ENCODE results near the gene GPX3. TPM values are rescaled to one million over a fixed set of nuclear protein-coding genes. Genes with fewer than 3 reads are reported as not detected.

The GPX3 gene
- total and polyA plus RNA-seq, 2 of the 13 experiments (the other 11 are each of a cell fraction or from before 2014, with no cell fraction given) = 33.8 to 1,892 TPM

DNA sequence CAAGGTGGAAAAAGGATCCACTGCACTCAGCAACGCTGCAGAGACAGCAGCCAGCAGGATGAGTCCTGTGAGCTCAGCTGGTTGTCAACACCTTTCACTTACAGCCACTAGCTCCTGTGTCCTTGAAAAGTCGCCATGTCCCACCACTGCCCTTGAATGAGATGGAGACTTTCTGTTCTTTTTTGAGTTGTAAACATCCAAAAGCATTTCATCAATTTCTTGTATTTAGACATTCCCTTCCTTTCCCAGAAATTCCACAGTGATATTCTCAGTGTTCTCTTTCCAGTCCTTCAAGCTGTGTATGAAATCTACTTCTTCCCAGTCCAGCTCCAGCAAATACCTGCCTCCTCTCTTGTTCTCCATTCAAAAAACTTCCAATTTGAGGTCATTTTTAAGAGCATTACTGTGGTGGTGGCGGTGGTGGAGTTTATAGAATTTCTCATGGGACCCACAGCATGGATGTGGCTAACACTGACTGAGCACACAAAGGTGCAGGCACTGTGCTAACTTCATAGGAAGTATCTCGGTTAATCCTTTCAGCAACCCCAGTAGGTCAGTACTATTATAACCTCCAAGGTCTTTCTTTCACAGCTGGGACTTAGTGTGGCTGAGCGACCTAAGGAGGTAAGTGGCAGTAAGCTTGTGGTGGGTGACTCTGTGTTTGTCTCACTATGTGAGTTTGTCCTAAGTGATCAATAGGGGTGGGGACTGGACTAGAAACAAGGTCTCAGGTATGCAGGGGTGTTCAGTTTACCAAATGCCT lies 15.0 kb upstream of the GPX3 start (continued):
- TF ChIP-seq ZIK1 (CRISPR knock-in tag; IDR thresholded peaks at IDR 0.05; ENCODE audit: borderline replicate concordance, low read depth) (no peak), HOXA9 (CRISPR knock-in tag; IDR thresholded peaks at IDR 0.05; ENCODE audit: borderline replicate concordance) (no peak), NFATC3 (CRISPR knock-in tag; IDR thresholded peaks at IDR 0.05) (no peak), NFYC (CRISPR knock-in tag; IDR thresholded peaks at IDR 0.05) (no peak), ZSCAN31 (CRISPR knock-in tag; IDR thresholded peaks at IDR 0.05; ENCODE audit: low read depth) (no peak), ZSCAN25 (CRISPR knock-in tag; IDR thresholded peaks at IDR 0.05) (no peak), EP300 (IDR thresholded peaks at IDR 0.05; ENCODE audit: low read depth in 2 of 2, low read length in 2 of 2) (peak in 1 of 2 experiments; percentile 26; a peak in 1 of 4 replicates), EP300 (CRISPR knock-in tag; IDR thresholded peaks at IDR 0.05; ENCODE audit: borderline replicate concordance) (no peak)
- TF ChIP-seq, protein P1, sequence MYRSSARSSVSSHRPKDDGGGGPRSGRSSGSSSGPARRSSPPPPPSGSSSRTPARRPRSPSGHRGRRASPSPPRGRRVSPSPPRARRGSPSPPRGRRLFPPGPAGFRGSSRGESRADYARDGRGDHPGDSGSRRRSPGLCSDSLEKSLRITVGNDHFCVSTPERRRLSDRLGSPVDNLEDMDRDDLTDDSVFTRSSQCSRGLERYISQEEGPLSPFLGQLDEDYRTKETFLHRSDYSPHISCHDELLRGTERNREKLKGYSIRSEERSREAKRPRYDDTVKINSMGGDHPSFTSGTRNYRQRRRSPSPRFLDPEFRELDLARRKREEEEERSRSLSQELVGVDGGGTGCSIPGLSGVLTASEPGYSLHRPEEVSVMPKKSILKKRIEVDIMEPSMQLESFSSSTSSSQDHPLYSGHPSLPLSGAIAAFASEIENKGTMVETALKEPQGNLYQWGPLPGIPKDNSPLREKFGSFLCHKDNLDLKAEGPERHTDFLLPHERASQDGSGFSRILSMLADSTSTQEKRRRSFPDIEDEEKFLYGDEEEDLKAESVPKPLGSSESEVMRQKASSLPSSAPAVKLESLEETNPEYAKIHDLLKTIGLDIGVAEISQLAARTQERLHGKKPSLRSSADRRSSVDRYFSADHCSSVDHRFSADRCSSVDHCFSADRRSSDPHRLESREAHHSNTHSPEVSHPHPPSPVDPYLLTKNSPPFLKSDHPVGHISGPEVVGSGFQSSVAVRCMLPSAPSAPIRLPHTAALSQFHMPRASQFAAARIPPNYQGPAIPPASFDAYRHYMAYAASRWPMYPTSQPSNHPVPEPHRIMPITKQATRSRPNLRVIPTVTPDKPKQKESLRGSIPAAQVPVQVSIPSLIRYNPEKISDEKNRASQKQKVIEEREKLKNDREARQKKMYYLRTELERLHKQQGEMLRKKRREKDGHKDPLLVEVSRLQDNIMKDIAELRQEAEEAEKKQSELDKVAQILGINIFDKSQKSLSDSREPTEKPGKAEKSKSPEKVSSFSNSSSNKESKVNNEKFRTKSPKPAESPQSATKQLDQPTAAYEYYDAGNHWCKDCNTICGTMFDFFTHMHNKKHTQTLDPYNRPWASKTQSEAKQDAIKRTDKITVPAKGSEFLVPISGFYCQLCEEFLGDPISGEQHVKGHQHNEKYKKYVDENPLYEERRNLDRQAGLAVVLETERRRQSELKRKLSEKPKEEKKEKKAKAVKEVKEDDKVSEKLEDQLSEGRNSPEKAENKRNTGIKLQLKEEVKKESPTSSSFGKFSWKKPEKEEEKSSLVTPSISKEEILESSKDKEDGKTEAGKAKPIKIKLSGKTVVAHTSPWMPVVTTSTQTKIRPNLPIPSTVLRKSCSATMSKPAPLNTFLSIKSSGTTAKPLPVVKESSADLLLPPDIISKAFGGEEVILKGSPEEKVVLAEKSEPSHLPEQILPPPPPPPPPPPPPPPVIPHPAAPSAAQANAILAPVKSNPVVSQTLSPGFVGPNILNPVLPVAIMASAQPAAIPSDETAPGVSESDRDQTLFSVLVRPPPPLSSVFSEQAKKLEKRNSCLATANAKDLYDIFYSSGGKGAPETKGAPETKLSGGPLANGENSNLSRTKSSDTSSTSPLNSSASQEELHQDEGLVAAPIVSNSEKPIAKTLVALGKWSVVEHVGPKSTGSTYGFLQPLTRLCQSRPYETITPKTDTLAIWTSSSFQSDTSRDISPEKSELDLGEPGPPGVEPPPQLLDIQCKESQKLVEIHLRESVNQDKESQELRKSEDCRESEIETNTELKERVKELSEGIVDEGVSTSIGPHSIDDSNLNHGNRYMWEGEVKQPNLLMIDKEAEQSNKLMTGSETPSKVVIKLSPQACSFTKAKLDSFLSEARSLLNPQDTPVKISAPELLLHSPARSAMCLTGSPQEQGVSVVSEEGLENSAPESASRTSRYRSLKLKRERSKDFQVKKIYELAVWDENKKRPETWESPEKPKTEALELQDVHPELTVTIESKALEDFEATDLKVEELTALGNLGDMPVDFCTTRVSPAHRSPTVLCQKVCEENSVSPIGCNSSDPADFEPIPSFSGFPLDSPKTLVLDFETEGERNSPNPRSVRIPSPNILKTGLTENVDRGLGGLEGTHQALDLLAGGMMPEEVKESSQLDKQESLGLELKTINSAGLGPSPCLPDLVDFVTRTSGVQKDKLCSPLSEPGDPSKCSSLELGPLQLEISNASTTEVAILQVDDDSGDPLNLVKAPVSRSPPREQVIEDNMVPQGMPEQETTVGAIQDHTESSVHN (CRISPR knock-in tag; IDR thresholded peaks at IDR 0.05) = no peak
- TF ChIP-seq, protein P2, sequence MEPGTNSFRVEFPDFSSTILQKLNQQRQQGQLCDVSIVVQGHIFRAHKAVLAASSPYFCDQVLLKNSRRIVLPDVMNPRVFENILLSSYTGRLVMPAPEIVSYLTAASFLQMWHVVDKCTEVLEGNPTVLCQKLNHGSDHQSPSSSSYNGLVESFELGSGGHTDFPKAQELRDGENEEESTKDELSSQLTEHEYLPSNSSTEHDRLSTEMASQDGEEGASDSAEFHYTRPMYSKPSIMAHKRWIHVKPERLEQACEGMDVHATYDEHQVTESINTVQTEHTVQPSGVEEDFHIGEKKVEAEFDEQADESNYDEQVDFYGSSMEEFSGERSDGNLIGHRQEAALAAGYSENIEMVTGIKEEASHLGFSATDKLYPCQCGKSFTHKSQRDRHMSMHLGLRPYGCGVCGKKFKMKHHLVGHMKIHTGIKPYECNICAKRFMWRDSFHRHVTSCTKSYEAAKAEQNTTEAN (CRISPR knock-in tag; conservative IDR thresholded peaks at IDR 0.05) = no peak
- TF ChIP-seq, protein P3, sequence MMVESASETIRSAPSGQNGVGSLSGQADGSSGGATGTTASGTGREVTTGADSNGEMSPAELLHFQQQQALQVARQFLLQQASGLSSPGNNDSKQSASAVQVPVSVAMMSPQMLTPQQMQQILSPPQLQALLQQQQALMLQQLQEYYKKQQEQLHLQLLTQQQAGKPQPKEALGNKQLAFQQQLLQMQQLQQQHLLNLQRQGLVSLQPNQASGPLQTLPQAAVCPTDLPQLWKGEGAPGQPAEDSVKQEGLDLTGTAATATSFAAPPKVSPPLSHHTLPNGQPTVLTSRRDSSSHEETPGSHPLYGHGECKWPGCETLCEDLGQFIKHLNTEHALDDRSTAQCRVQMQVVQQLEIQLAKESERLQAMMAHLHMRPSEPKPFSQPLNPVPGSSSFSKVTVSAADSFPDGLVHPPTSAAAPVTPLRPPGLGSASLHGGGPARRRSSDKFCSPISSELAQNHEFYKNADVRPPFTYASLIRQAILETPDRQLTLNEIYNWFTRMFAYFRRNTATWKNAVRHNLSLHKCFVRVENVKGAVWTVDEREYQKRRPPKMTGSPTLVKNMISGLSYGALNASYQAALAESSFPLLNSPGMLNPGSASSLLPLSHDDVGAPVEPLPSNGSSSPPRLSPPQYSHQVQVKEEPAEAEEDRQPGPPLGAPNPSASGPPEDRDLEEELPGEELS (CRISPR knock-in tag; IDR thresholded peaks at IDR 0.05) = peak; percentile 64; the same call in 1 of the 2 replicates
- TF ChIP-seq, protein P4, sequence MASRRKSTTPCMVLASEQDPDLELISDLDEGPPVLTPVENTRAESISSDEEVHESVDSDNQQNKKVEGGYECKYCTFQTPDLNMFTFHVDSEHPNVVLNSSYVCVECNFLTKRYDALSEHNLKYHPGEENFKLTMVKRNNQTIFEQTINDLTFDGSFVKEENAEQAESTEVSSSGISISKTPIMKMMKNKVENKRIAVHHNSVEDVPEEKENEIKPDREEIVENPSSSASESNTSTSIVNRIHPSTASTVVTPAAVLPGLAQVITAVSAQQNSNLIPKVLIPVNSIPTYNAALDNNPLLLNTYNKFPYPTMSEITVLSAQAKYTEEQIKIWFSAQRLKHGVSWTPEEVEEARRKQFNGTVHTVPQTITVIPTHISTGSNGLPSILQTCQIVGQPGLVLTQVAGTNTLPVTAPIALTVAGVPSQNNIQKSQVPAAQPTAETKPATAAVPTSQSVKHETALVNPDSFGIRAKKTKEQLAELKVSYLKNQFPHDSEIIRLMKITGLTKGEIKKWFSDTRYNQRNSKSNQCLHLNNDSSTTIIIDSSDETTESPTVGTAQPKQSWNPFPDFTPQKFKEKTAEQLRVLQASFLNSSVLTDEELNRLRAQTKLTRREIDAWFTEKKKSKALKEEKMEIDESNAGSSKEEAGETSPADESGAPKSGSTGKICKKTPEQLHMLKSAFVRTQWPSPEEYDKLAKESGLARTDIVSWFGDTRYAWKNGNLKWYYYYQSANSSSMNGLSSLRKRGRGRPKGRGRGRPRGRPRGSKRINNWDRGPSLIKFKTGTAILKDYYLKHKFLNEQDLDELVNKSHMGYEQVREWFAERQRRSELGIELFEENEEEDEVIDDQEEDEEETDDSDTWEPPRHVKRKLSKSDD (CRISPR knock-in tag; IDR thresholded peaks at IDR 0.05; ENCODE audit: low read depth) = no peak
